ENCODE measurements around the gene CGREF1. TPM values are rescaled to one million over a fixed set of nuclear protein-coding genes. Genes with fewer than 3 reads are reported as not detected.
A peak's percentile ranks its signal among the peaks of the same experiment; 100 is the strongest.

The CGREF1 gene
- total RNA-seq, 1 experiment from 2014 or later: 0.37 TPM

DNA sequence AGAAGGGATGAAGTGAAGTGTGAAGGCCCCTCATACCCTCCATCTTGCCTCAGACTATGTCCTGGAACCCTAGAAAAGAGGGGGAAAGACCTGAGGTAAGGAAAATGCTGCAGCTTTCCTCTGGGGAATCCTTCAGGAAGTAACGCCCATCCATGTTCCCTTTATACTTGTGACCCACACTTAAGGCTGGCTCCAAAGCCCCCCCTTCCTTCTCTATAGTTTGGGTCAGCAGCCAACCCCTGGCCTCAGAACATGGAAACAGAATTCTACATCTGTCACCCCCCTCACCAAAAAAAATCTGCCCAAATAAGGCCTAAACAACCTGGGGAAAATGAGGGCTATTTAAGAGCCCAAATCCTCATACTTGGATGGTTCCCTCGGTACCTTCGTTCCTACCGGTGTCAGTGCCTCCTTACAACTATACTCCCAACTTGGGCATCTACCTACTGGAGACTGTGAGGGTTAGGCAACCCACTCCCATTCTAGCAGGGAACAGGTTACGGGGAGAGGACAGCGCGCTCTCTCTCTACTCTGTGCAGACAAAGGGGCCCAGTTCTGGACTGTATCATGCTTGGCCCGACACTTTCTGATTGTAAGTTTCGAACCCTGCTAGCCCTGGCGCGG lies 48.2 kb downstream of the CGREF1 start:
- peaks cover 11% of the 10 kb centered on the region for H3K4me1 ChIP-seq (replicated peaks; ENCODE audit: insufficient read depth)
- no peak for DNase-seq
- TF ChIP-seq, protein P1, sequence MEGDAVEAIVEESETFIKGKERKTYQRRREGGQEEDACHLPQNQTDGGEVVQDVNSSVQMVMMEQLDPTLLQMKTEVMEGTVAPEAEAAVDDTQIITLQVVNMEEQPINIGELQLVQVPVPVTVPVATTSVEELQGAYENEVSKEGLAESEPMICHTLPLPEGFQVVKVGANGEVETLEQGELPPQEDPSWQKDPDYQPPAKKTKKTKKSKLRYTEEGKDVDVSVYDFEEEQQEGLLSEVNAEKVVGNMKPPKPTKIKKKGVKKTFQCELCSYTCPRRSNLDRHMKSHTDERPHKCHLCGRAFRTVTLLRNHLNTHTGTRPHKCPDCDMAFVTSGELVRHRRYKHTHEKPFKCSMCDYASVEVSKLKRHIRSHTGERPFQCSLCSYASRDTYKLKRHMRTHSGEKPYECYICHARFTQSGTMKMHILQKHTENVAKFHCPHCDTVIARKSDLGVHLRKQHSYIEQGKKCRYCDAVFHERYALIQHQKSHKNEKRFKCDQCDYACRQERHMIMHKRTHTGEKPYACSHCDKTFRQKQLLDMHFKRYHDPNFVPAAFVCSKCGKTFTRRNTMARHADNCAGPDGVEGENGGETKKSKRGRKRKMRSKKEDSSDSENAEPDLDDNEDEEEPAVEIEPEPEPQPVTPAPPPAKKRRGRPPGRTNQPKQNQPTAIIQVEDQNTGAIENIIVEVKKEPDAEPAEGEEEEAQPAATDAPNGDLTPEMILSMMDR (conservative IDR thresholded peaks at IDR 0.05): no peak
- no peak for TF ChIP-seq EZH2 (IDR thresholded peaks at IDR 0.05; ENCODE audit: low read depth)
- CTCF ChIA-PET: interaction anchor here (0.6 kb wide), 1 partner anchor 197 kb away, joined by 3 read pairs; no protein-coding TSS in a partner anchor
- peak overlapping the region; percentile 94 for H3K4me2 ChIP-seq
- POLR2A ChIA-PET (ENCODE audit: unreplicated experiment): interaction anchor here (0.6 kb wide), 1 partner anchor 369 kb away, joined by 5 read pairs; no protein-coding TSS in a partner anchor
- peak overlapping the region; percentile 90 for H3K4me3 ChIP-seq
- 0 out of 2 replicates have a peak overlapping the region, but pooled peaks have one; percentile 2 for H3K27ac ChIP-seq
- no peaks in the 10 kb centered on the region for H3K27me3 ChIP-seq (ENCODE audit: insufficient read depth, low read depth)
- H2AFZ ChIP-seq: peak overlapping the region; percentile 84
- H4K20me1 ChIP-seq (ENCODE audit: insufficient read depth): 0 out of 2 replicates have a peak, but pooled peaks cover 6% of the 10 kb centered on the region
- H3K9me3 ChIP-seq (ENCODE audit: insufficient read depth, low read depth): no peaks in the 10 kb centered on the region
- intact Hi-C loops (cut with micrococcal nuclease; ENCODE audit: unreplicated experiment): no loop called here
- peaks cover 14% of the 10 kb centered on the region for H3K36me3 ChIP-seq (ENCODE audit: low read depth)
- peaks cover 29% of the 10 kb centered on the region for H3K79me2 ChIP-seq (ENCODE audit: low read depth)
- no peaks in the 10 kb centered on the region for H3K9me2 ChIP-seq (ENCODE audit: insufficient read depth)
- BruUV-seq (replicated peaks): TSS peak; percentile 61
- peaks cover 5% of the 10 kb centered on the region; the same call in 1 of the 2 replicates for H3F3A ChIP-seq (ENCODE audit: insufficient read depth, low read depth)

DNA sequence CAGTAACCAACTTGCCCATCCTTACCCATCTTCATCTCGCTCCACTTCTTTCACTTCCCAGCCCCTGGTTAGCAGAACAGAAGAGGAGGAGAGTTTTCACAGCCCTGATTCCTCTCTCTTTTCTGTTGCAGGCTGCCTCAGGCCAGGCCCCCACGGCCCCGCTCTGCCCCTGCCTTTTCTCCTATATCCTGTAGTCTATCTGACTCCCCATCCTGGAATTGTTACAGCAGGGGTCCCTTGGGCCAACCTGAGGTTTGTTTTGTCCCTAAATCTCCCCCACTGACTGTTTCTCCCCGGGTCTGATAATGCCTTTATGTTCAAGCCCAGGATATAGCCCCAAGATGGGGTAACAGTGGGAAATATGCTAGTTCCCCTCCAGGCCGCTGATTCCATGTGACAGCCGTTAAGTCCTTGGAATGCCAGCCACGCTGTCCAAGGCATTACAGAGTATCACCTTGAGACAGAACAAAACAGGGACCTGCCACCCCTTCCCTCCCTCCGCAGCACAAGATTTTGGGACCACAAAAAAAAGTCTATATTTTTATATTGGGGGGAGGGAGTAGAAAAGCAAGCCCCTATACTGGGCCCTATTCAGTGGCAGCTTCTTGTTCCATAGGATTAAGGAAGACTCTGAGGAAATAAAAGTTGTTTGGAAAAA lies 48.8 kb downstream of the CGREF1 start:
- no peak for DNase-seq
- POLR2A ChIA-PET (ENCODE audit: unreplicated experiment): no interaction called here
- Histone ChIP-seq H3F3A (ENCODE audit: insufficient read depth, low read depth) (peaks cover 9% of the 10 kb centered on the region; the same call in 1 of the 2 replicates), H3K36me3 (ENCODE audit: low read depth) (peaks cover 19% of the 10 kb centered on the region), H3K27me3 (ENCODE audit: insufficient read depth, low read depth) (no peaks in the 10 kb centered on the region), H3K9me3 (ENCODE audit: insufficient read depth, low read depth) (no peaks in the 10 kb centered on the region), H3K27ac (no peak overlapping the region), H4K20me1 (ENCODE audit: insufficient read depth) (0 out of 2 replicates have a peak, but pooled peaks cover 6% of the 10 kb centered on the region), H3K4me3 (peak overlapping the region; percentile 90), H3K79me2 (ENCODE audit: low read depth) (peaks cover 29% of the 10 kb centered on the region), H2AFZ (no peak overlapping the region), H3K4me1 (replicated peaks; ENCODE audit: insufficient read depth) (peaks cover 11% of the 10 kb centered on the region), H3K9me2 (ENCODE audit: insufficient read depth) (no peaks in the 10 kb centered on the region), H3K4me2 (peak overlapping the region; percentile 94)
- TF ChIP-seq, protein P1 (conservative IDR thresholded peaks at IDR 0.05): no peak
- TF ChIP-seq EZH2 (IDR thresholded peaks at IDR 0.05; ENCODE audit: low read depth): no peak
- CTCF ChIA-PET: no interaction called here
- BruUV-seq (replicated peaks): no TSS peak
- intact Hi-C loops (cut with micrococcal nuclease; ENCODE audit: unreplicated experiment): no loop called here

DNA sequence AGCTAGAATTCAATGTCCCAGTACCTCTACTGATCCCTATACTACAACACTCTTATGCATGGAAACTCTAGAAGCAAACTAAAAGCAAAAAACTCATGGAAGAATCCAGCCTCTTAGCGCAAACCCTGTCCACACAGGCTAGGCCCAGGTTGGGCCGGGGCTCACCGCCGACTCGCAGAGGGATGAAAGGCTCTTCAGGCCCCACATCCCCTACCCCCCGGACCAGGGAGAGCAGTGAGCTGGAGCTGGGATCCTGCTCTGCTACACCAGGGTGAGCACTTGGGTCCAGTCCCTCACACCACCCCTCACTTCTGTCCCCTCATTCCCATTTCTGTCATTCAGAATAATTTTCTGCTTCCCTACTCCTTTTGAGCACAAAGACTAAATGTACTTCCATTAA lies 49.5 kb downstream of the CGREF1 start:
- peaks cover 11% of the 10 kb centered on the region for H3K4me1 ChIP-seq (replicated peaks; ENCODE audit: insufficient read depth)
- H3K27ac ChIP-seq: no peak overlapping the region
- no TSS peak for BruUV-seq (replicated peaks)
- H3K79me2 ChIP-seq (ENCODE audit: low read depth): peaks cover 29% of the 10 kb centered on the region
- TF ChIP-seq, protein P1 (conservative IDR thresholded peaks at IDR 0.05): no peak
- no peak for TF ChIP-seq EZH2 (IDR thresholded peaks at IDR 0.05; ENCODE audit: low read depth)
- DNase-seq: no peak
- ChIA-PET POLR2A (ENCODE audit: unreplicated experiment) (no interaction called here), CTCF (no interaction called here)
- H3K9me2 ChIP-seq (ENCODE audit: insufficient read depth): no peaks in the 10 kb centered on the region
- no peak overlapping the region for H2AFZ ChIP-seq
- peak overlapping the region; percentile 94; the same call in 1 of the 2 replicates for H3K4me2 ChIP-seq
- no peak overlapping the region for H3K4me3 ChIP-seq
- intact Hi-C loops (cut with micrococcal nuclease; ENCODE audit: unreplicated experiment): no loop called here
- no peaks in the 10 kb centered on the region for H3K9me3 ChIP-seq (ENCODE audit: insufficient read depth, low read depth)
- H3F3A ChIP-seq (ENCODE audit: insufficient read depth, low read depth): peaks cover 15% of the 10 kb centered on the region
- H3K36me3 ChIP-seq (ENCODE audit: low read depth): peaks cover 19% of the 10 kb centered on the region
- 0 out of 2 replicates have a peak, but pooled peaks cover 6% of the 10 kb centered on the region for H4K20me1 ChIP-seq (ENCODE audit: insufficient read depth)
- no peaks in the 10 kb centered on the region for H3K27me3 ChIP-seq (ENCODE audit: insufficient read depth, low read depth)

Data from PC-9 (cell line).